Hepatocyte (in vitro differentiated cells): Measurements from ENCODE around the gene PTTG1IP.

Experiments used
- CTCF ChIP-seq: fragments of 200-600 bp; sonication (generic); IDR thresholded peaks from 2 replicates; pipeline ENCODE4 v1.5.1; 2016; ENCODE audit warnings: antibody characterized with exemption, mild to moderate bottlenecking; ENCODE audit not compliant: poor library complexity
- EZH2 ChIP-seq: fragments of 200-600 bp; sonication (generic); IDR thresholded peaks from 2 replicates; pipeline ENCODE4 v1.6.1; 2016; ENCODE audit warnings: antibody characterized with exemption, mild to moderate bottlenecking, borderline replicate concordance
- EZH2phosphoT487 ChIP-seq: fragments of 200-600 bp; sonication (generic); IDR thresholded peaks from one replicate; pipeline ENCODE4 v1.6.1; 2018; ENCODE audit warnings: antibody characterized with exemption, mild to moderate bottlenecking, low read depth, moderate library complexity; ENCODE audit not compliant: unreplicated experiment, severe bottlenecking

GRCh38 chr21:44890338-44890931 lies 16.9 kb upstream of the PTTG1IP start:
- TF ChIP-seq EZH2phosphoT487, result no peak
- TF ChIP-seq CTCF, result no peak
- TF ChIP-seq EZH2, result no peak
